K562 (cell line): ENCODE results near the gene PDE4A. TPM values are rescaled to one million over a fixed set of nuclear protein-coding genes. Genes with fewer than 3 reads are reported as not detected.
A peak's percentile ranks its signal among the peaks of the same experiment; 100 is the strongest.

ENCODE experiments used
- ARID2 ChIP-seq: fragments of 450-650 bp; IDR thresholded peaks from 2 replicates; pipeline ENCODE4 v1.6.1; 2017; ENCODE audit warnings: antibody characterized with exemption, mild to moderate bottlenecking
- BRF1 ChIP-seq: IDR thresholded peaks from 3 replicates; pipeline ENCODE4 v1.6.1; 2011; ENCODE audit warnings: borderline replicate concordance, mild to moderate bottlenecking; ENCODE audit not compliant: insufficient read length; ENCODE audit errors: extremely low read depth
- ESRRA ChIP-seq: fragments of 450-650 bp; IDR thresholded peaks from 2 replicates; pipeline ENCODE4 v1.6.1; 2014; ENCODE audit warnings: low read depth, mild to moderate bottlenecking, moderate library complexity, borderline replicate concordance
- FOXK2 ChIP-seq, 2 experiments: fragments of 450-650 bp; IDR thresholded peaks in 1 of 2; conservative IDR thresholded peaks in 1 of 2; 2 replicates each; pipeline ENCODE4 v1.6.1; 2016; ENCODE audit warnings: low read depth in 2 of 2, mild to moderate bottlenecking in 1 of 2
- FOXP1 ChIP-seq: sonication (generic); formaldehyde crosslinking; IDR thresholded peaks from 2 replicates; pipeline ENCODE4 v1.8.0; 2022; ENCODE audit warnings: mild to moderate bottlenecking, missing genetic modification reagents
- HMG20A ChIP-seq: fragments of 450-650 bp; formaldehyde crosslinking; conservative IDR thresholded peaks from 2 replicates; pipeline ENCODE4 v1.4.0; 2020; ENCODE audit warnings: mild to moderate bottlenecking, mixed read lengths
- MCM7 ChIP-seq, 2 experiments: fragments of 450-650 bp; IDR thresholded peaks; 2 replicates each; pipeline ENCODE4 v1.6.1; 2016 to 2018
- MLX ChIP-seq, 2 experiments: fragments of 450-650 bp in 1 of 2; sonication (generic) in 1 of 2; formaldehyde crosslinking; conservative IDR thresholded peaks; 2 replicates each; pipeline versions ENCODE4 v1.4.0 to v1.8.1; 2020 to 2022; ENCODE audit warnings: mild to moderate bottlenecking in 1 of 2, missing genetic modification reagents in 1 of 2
- NR4A1 ChIP-seq, 2 experiments: fragments of 250-450 bp in 1 of 2; fragments of 450-650 bp in 1 of 2; sonication (Bioruptor Pico) in 1 of 2; IDR thresholded peaks; 2 replicates each; pipeline versions ENCODE4 v1.4.0 to v1.6.1; 2016 to 2020; ENCODE audit warnings: mild to moderate bottlenecking in 2 of 2, missing compliant biosample characterization in 1 of 2, missing genetic modification characterization in 1 of 2, moderate library complexity in 1 of 2
- PHB ChIP-seq: fragments of 250-450 bp; sonication (Bioruptor Pico); IDR thresholded peaks from 2 replicates; pipeline ENCODE4 v1.5.0; 2021
- PHF21A ChIP-seq: fragments of 450-650 bp; IDR thresholded peaks from 2 replicates; pipeline ENCODE4 v1.6.1; 2017; ENCODE audit warnings: low read depth, borderline replicate concordance
- POLR2AphosphoS2 ChIP-seq: IDR thresholded peaks from 2 replicates; pipeline ENCODE4 v1.6.1; 2012; ENCODE audit warnings: low read length, improper control_type of control experiment
- SETDB1 ChIP-seq: IDR thresholded peaks from one replicate; pipeline ENCODE4 v1.6.1; 2012; ENCODE audit warnings: low read length, control low read depth, inconsistent platforms
- SP2 ChIP-seq: IDR thresholded peaks from 2 replicates; pipeline ENCODE4 v1.6.1; 2011; ENCODE audit warnings: mild to moderate bottlenecking, low read depth, low read length, moderate library complexity; ENCODE audit not compliant: poor library complexity, severe bottlenecking; ENCODE audit errors: extremely low read depth
- ZNF263 ChIP-seq: sonication (generic); formaldehyde crosslinking; IDR thresholded peaks from 2 replicates; pipeline ENCODE4 v1.8.0; 2022; ENCODE audit warnings: mild to moderate bottlenecking, missing genetic modification reagents, borderline replicate concordance
- ZNF431 ChIP-seq: sonication (generic); formaldehyde crosslinking; IDR thresholded peaks from 2 replicates; pipeline ENCODE4 v1.8.0; 2022; ENCODE audit warnings: mild to moderate bottlenecking, missing genetic modification reagents
- ZNF512 ChIP-seq: IDR thresholded peaks from 2 replicates; pipeline ENCODE4 v1.6.1; 2016; ENCODE audit warnings: missing genetic modification characterization, missing compliant biosample characterization
- ZZZ3 ChIP-seq: fragments of 450-650 bp; IDR thresholded peaks from 2 replicates; pipeline ENCODE4 v1.6.1; 2016; ENCODE audit warnings: antibody characterized with exemption, mild to moderate bottlenecking, moderate library complexity
- polyA plus RNA-seq, 8 experiments: library from polyadenylated mRNA; depleted of rRNA in 4 of 8; stranded (reverse) in 5 of 8; unstranded in 3 of 8; fragments of >200 nt; fragmentation: Nextera tagmentation in 2 of 8; fragmentation: Illumina TruSeq in 1 of 8; extraction: Ambion mirVana in 2 of 8; extraction: Trizol in 1 of 8; gene quantifications; 2 replicates each; pipeline versions ENCODE4 v1.2.1 to v1.2.3, GENCODE V29; 2011 to 2014; ENCODE audit warnings: inconsistent platforms in 1 of 8, missing spikeins in 1 of 8
- total RNA-seq, 7 experiments: library from RNA; depleted of rRNA in 6 of 7; stranded (reverse); fragments of >200 nt in 6 of 7; fragmentation: Illumina TruSeq in 2 of 7; extraction: Trizol in 2 of 7; gene quantifications; 2 replicates each; pipeline versions ENCODE4 v1.2.1 to v1.2.3, GENCODE V29; 2011 to 2021; ENCODE audit warnings: low replicate concordance in 1 of 7
- TF ChIP-seq, protein P1 (sequence below): conservative IDR thresholded peaks from 2 replicates; pipeline ENCODE4 v1.6.1; 2011; ENCODE audit warnings: low read depth, mild to moderate bottlenecking, low read length; ENCODE audit not compliant: control insufficient read depth
- TF ChIP-seq, protein P2 (sequence below): fragments of 450-650 bp; formaldehyde crosslinking; IDR thresholded peaks from 2 replicates; pipeline ENCODE4 v1.4.0; 2020; ENCODE audit warnings: mild to moderate bottlenecking, mixed read lengths
- TF ChIP-seq, protein P3 (sequence below): fragments of 450-650 bp; IDR thresholded peaks from 2 replicates; pipeline ENCODE4 v1.7.0; 2016; ENCODE audit warnings: borderline replicate concordance

PDE4A gene
- total and polyA plus RNA-seq, 9 of the 15 experiments (the other 6 are each of a cell fraction or from before 2014, with no cell fraction given): 0.66 to 26.9 (median 4.6) TPM

GRCh38 chr19:10424011-10424637 is 3.8 kb downstream of the PDE4A start (continued):
- TF ChIP-seq BRF1 (no peak), ARID2 (no peak), MCM7 (IDR thresholded peaks at IDR 0.05) (no peak), SETDB1 (no peak), NR4A1 (CRISPR knock-in tag; IDR thresholded peaks at IDR 0.05) (no peak), NR4A1 (tag; IDR thresholded peaks at IDR 0.05) (no peak), POLR2AphosphoS2 (no peak), ESRRA (peak; percentile 55; the same call in 1 of the 2 replicates), MLX (CRISPR knock-in tag; conservative IDR thresholded peaks at IDR 0.05) (no peak), ZNF263 (CRISPR knock-in tag) (peak; percentile 93), ZNF431 (0 out of 2 replicates have a peak, but pooled peaks have one; percentile 39), FOXP1 (CRISPR knock-in tag) (peak; percentile 44; the same call in 1 of the 2 replicates), FOXK2 (conservative IDR thresholded peaks at IDR 0.05 in 1 of 2, IDR thresholded peaks at IDR 0.05 in 1 of 2; ENCODE audit: low read depth in 2 of 2) (peak in 1 of 2 experiments; percentile 25; a peak in 1 of 4 replicates), PHF21A (peak; percentile 52; the same call in 1 of the 2 replicates), PHB (CRISPR knock-in tag) (no peak), HMG20A (no peak), ZZZ3 (no peak), ZNF512 (tag) (no peak), SP2 (no peak)
- TF ChIP-seq, protein P1, sequence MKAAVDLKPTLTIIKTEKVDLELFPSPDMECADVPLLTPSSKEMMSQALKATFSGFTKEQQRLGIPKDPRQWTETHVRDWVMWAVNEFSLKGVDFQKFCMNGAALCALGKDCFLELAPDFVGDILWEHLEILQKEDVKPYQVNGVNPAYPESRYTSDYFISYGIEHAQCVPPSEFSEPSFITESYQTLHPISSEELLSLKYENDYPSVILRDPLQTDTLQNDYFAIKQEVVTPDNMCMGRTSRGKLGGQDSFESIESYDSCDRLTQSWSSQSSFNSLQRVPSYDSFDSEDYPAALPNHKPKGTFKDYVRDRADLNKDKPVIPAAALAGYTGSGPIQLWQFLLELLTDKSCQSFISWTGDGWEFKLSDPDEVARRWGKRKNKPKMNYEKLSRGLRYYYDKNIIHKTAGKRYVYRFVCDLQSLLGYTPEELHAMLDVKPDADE: peak; percentile 50; the same call in 1 of the 2 replicates
- TF ChIP-seq, protein P2, sequence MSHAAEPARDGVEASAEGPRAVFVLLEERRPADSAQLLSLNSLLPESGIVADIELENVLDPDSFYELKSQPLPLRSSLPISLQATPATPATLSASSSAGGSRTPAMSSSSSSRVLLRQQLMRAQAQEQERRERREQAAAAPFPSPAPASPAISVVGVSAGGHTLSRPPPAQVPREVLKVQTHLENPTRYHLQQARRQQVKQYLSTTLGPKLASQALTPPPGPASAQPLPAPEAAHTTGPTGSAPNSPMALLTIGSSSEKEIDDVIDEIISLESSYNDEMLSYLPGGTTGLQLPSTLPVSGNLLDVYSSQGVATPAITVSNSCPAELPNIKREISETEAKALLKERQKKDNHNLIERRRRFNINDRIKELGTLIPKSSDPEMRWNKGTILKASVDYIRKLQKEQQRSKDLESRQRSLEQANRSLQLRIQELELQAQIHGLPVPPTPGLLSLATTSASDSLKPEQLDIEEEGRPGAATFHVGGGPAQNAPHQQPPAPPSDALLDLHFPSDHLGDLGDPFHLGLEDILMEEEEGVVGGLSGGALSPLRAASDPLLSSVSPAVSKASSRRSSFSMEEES (CRISPR knock-in tag): no peak
- TF ChIP-seq, protein P3, sequence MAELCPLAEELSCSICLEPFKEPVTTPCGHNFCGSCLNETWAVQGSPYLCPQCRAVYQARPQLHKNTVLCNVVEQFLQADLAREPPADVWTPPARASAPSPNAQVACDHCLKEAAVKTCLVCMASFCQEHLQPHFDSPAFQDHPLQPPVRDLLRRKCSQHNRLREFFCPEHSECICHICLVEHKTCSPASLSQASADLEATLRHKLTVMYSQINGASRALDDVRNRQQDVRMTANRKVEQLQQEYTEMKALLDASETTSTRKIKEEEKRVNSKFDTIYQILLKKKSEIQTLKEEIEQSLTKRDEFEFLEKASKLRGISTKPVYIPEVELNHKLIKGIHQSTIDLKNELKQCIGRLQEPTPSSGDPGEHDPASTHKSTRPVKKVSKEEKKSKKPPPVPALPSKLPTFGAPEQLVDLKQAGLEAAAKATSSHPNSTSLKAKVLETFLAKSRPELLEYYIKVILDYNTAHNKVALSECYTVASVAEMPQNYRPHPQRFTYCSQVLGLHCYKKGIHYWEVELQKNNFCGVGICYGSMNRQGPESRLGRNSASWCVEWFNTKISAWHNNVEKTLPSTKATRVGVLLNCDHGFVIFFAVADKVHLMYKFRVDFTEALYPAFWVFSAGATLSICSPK: no peak
